Duodenal mucosa (tissue), 2 donors: ENCODE results near the gene POLA2.
"Not testable (repeated sequence)": the region's sequence is repeated elsewhere in the genome, so short reads cannot be mapped to it uniquely, and the experiment has no call there.

Experiments used
- H3K27ac ChIP-seq: one replicate; pipeline ENCODE4 v1.7.0; 2013; ENCODE audit warnings: low read depth, low read length
- H3K27me3 ChIP-seq, 2 donors: one replicate each; pipeline ENCODE4 v1.7.0; 2013; ENCODE audit warnings: low read length in 2 of 2, control low read depth in 1 of 2; ENCODE audit not compliant: insufficient read depth in 2 of 2, control insufficient read depth in 1 of 2
- H3K36me3 ChIP-seq, 2 donors: one replicate each; pipeline ENCODE4 v1.7.0; 2013; ENCODE audit warnings: low read length in 2 of 2, control low read depth in 1 of 2; ENCODE audit not compliant: insufficient read depth in 2 of 2, control insufficient read depth in 1 of 2
- H3K4me1 ChIP-seq, 2 donors: one replicate each; pipeline ENCODE4 v1.7.0; 2013; ENCODE audit warnings: low read length in 2 of 2, control low read depth in 1 of 2; ENCODE audit not compliant: insufficient read depth in 2 of 2, control insufficient read depth in 1 of 2
- H3K4me3 ChIP-seq, 2 donors: one replicate each; pipeline ENCODE4 v1.7.0; 2013; ENCODE audit warnings: low read length in 2 of 2, low read depth in 1 of 2
- H3K9ac ChIP-seq, 2 donors: one replicate each; pipeline ENCODE4 v1.7.0; 2013; ENCODE audit warnings: low read length in 2 of 2, low read depth in 1 of 2
- H3K9me3 ChIP-seq, 2 donors: one replicate each; pipeline ENCODE4 v1.7.0; 2013; ENCODE audit warnings: low read length in 2 of 2, control low read depth in 1 of 2; ENCODE audit not compliant: control insufficient read depth in 1 of 2

Gene POLA2

DNA sequence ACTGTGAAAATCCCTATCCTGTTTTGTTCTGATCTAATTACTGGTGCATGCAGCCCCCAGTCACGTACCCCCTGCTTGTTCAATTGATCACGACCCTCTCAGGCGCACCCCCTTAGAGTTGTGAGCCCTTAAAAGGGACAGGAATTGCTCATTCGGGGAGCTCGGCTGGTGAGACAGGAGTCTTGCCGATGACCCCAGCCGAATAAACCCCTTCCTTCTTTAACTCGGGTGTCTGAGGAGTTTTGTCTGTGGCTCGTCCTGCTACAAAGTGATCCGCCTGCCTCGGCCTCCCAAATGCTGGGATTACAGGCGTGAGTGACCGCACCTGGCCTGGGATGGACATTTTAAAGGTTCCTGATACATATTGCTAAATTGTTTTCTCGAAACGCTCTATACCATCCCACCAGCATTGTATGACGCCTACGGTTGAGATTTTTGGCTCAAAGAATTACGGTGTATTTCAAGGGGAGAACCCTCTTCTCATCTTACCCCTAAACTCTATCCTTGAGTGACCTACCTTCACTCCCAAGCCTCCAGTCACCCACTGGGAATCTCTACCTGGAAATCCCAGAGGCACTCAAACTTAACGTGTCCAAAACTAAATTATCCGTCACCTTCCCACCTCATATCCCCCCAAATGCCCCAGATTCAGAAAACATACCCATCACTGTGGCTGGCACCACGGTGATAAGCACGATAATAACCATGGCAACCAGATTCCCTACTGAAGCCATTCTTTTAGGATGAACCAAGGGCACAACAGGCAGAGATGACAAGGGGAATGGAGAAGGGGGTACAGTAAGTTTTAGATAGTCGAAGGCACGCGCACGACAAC lies 789 bp upstream of the POLA2 start:
- Histone ChIP-seq H3K4me1 (peaks cover 10 to 19% of the 10 kb centered on the region in 2 donors), H3K4me3 (peak overlapping the region; percentile 83 to 88), H3K27ac (peak overlapping the region; percentile 70), H3K9me3 (no peaks in the 10 kb centered on the region), H3K27me3 (no peaks in the 10 kb centered on the region), H3K36me3 (no peaks in the 10 kb centered on the region), H3K9ac (peak overlapping the region; percentile 87 to 88)

DNA sequence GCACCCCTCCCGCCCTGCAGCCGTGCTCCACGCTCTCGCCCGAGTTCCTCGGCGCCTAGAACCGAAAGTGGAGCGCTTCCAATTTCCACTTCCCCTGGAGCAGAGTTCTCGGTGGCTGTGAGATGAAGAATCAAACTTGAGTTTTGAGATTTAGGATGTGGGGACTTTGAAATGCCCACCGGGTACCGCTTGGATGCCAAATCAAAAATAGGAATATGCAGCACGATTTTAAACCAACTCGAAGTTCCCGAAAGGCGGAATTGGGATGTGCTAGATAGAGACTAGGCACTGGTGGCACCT lies 569 bp downstream of the POLA2 start:
- peak overlapping the region; percentile 73 for H3K27ac ChIP-seq
- peaks cover 0 to 3% of the 10 kb centered on the region in 2 donors for H3K36me3 ChIP-seq
- H3K4me1 ChIP-seq, result peaks cover 10 to 19% of the 10 kb centered on the region in 2 donors
- peak overlapping the region; percentile 83 to 88 for H3K4me3 ChIP-seq
- no peaks in the 10 kb centered on the region for H3K27me3 ChIP-seq
- peak overlapping the region; percentile 84 to 87 for H3K9ac ChIP-seq
- no peaks in the 10 kb centered on the region for H3K9me3 ChIP-seq

DNA sequence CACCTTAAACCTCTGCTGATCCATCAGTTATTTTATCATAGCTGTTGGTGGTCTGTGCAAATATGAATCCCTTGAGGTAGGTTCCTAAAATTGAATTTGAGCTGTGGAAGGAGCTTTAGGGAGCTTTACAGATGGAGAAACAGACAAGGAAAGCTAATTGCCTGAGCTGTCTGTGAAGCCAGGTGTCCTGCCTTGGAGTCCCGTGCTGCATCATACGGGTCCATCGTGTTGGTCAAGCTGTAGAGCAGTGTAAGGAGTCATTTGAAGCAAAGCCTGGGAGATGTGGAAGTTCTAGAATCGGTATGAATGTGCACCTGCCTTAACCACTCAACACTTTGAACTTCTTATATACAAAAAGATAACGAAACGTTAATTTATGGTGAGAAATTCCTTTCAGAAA lies 1.0 kb downstream of the POLA2 start:
- Histone ChIP-seq H3K27me3 (no peaks in the 10 kb centered on the region), H3K9ac (peak overlapping the region; percentile 84 to 87), H3K27ac (no peak overlapping the region)

DNA sequence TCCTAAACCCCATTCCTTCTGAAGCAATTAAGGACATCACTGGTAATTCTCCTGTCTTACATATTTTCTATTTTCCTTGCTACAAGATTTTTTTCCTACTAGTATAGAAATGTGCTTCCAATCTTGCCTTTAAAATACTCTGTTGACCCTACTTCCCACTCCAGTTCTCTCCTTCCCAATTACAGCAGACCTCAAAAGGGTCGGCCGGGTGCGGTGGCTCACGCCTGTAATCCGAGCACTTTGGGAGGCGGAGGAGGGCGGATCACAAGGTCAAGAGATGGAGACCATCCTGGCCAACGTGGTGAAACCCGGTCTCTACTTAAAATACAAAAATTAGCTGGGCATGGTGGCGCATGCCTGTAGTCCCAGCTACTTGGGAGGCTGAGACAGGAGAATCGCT lies 3.0 kb downstream of the POLA2 start:
- H3K9me3 ChIP-seq, H3K27me3 ChIP-seq, H3K9ac ChIP-seq, H3K27ac ChIP-seq, H3K4me3 ChIP-seq: not testable (repeated sequence)
- peaks cover 10 to 19% of the 10 kb centered on the region in 2 donors for H3K4me1 ChIP-seq
- H3K36me3 ChIP-seq, result peaks cover 0 to 13% of the 10 kb centered on the region in 2 donors

More for the DNA sequence above, 1.0 kb downstream of the POLA2 start:
- no peaks in the 10 kb centered on the region for H3K9me3 ChIP-seq
- peak overlapping the region; percentile 83 to 88 for H3K4me3 ChIP-seq
- H3K4me1 ChIP-seq, result peaks cover 10 to 19% of the 10 kb centered on the region in 2 donors
- H3K36me3 ChIP-seq, result peaks cover 0 to 3% of the 10 kb centered on the region in 2 donors

DNA sequence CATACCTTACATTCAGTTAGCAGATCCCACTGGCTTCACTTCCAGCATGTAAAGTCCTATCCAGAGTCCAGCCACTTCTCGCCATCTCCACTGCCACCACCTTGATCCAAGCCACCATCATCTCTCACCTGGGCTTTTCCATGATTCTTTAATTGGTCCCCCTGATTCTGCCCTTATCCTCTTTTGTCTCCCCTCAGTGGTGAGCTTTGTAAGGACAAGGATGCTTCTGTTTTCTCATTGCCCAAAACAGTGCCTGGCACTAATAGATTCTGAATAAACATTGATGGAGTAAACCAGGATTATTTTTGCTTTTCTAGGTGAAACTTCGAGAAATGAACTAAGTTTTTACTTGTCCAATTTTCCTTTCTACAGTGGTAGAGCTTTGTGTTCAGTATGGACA lies 4.4 kb downstream of the POLA2 start:
- Histone ChIP-seq H3K4me3 (no peak overlapping the region), H3K4me1 (peaks cover 7 to 15% of the 10 kb centered on the region in 2 donors), H3K36me3 (peaks cover 0 to 24% of the 10 kb centered on the region in 2 donors), H3K27me3 (no peaks in the 10 kb centered on the region), H3K9me3 (no peaks in the 10 kb centered on the region), H3K27ac (no peak overlapping the region), H3K9ac (no peak overlapping the region)

DNA sequence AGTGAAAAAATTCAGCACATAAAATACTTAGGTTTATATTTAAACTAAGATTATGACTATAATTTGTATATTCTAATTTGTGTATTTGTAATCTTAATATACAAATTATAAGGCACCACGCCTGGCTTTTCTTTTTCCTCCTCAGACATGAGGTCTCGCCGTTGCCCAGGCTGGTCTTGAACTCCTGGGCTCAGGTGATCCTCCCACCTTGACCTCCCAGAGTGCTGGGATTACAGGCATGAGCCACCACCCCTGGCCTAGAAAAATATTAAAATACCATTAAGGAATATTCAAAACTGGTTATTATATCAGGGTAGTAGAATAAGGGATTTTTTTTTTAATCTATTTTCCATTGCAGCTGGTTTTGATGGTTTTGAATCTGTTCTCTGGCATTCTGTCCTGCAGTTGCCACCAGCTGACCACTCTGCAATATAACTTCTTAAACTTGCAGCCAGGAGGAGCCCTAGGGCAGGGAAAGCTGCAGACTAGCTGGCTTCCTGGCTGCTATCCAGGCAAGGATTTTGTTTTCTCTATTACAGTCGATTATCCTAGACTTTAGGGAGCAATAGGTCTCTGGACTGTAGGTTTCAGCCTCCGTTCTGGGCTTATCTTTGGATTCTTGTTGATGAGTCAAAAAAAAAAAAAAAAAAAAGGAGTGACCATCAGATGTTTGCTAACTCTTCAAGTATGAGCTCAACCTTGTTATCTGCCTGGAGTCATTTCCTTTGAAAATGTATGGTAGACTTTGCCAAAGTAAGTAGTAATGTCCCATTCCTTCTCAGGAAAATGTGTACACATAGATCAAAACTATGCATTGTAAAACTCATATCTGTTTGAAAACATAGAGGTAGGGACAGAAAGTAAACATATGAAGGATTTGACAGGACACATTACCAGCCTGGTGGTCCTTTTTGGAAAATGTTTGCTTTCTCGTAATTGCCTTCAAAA lies 13.2 kb downstream of the POLA2 start:
- H3K27ac ChIP-seq, result peak overlapping the region; percentile 46
- no peaks in the 10 kb centered on the region for H3K9me3 ChIP-seq
- peaks cover 10 to 33% of the 10 kb centered on the region in 2 donors for H3K4me1 ChIP-seq
- peak overlapping the region; percentile 14 to 27 for H3K9ac ChIP-seq
- no peaks in the 10 kb centered on the region for H3K27me3 ChIP-seq
- peak overlapping the region in 1 of 2 donors; percentile 35 for H3K4me3 ChIP-seq
- peaks cover 4 to 26% of the 10 kb centered on the region in 2 donors for H3K36me3 ChIP-seq

DNA sequence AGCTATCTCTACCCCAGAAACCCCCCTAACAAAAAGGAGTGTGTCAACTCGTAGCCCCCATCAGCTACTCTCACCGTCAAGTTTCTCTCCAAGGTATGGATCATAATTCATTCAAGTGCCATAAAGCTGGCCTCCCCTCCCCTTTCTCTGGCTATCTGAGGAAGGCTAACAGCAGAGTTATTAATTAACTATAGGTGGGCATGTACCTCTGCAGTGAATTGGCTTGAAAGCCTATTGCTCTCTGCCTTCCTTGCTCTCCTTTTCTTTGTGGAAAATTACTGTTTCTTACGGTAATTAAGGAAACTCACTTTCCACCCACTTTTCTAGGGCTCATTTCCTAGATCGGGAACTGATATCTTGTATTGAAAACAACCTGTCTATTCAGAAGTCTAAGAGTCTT lies 14.1 kb downstream of the POLA2 start:
- peaks cover 4 to 24% of the 10 kb centered on the region in 2 donors for H3K36me3 ChIP-seq
- no peaks in the 10 kb centered on the region for H3K9me3 ChIP-seq
- H3K27me3 ChIP-seq, result no peaks in the 10 kb centered on the region
- H3K4me3 ChIP-seq, result peak overlapping the region; percentile 26 to 35
- H3K9ac ChIP-seq, result peak overlapping the region; percentile 14 to 27
- peaks cover 10 to 39% of the 10 kb centered on the region in 2 donors for H3K4me1 ChIP-seq
- H3K27ac ChIP-seq, result peak overlapping the region; percentile 46

DNA sequence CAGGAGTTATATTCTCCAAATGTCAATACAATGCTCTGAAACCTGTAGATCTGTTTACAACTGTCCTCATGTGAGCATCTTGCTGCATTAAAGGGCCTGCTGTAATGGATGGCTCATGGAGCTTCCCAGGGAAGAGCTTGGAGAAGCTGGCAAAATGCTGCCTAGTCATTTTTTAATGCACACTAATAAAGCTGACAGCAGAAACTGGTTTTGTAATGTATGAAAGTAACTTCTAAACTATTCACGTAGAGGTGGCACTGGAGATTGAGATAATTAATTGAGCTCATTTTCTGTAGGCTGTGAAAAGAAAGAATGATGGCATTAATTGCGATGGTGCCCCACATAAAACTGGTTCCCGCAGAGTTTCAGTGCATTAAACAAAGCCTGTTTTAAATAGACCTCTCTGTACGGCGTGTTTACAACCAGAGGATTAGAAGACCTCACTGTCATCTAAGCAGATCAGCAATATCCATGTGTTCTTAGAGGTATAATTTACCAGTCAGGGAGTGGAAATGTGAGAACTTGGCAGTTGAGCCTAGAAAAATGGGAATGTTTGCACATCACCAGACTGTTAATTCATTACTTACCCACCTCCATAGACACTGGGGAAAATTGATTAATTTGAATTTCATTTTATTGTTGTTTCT lies 16.0 kb downstream of the POLA2 start:
- no peaks in the 10 kb centered on the region for H3K27me3 ChIP-seq
- H3K9me3 ChIP-seq, result no peaks in the 10 kb centered on the region
- peaks cover 15 to 35% of the 10 kb centered on the region in 2 donors for H3K36me3 ChIP-seq
- H3K4me3 ChIP-seq, result no peak overlapping the region
- peaks cover 10 to 39% of the 10 kb centered on the region in 2 donors for H3K4me1 ChIP-seq
- no peak overlapping the region for H3K9ac ChIP-seq
- H3K27ac ChIP-seq, result no peak overlapping the region

DNA sequence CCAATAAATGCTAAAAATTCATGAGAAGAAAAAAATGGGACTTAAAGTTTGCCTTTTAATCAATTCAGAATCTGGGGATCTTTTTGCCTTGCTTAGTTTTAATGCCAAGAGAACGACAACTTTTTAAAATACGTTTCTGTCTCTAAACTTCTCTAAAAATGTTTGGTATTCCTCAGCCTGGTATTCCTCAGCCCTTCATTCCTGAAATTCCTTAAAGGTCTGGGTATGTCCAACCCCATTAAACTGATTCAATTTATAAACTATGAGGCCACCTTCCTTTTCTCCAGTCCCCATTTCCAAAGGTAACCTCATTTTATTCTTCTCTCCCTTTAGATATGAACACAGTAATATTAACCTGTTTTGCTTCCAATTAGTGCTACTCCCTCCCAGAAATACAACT lies 16.6 kb downstream of the POLA2 start:
- no peak overlapping the region for H3K4me3 ChIP-seq
- no peaks in the 10 kb centered on the region for H3K9me3 ChIP-seq
- H3K9ac ChIP-seq, result no peak overlapping the region
- H3K27me3 ChIP-seq, result no peaks in the 10 kb centered on the region
- peaks cover 15 to 40% of the 10 kb centered on the region in 2 donors for H3K36me3 ChIP-seq
- no peak overlapping the region for H3K27ac ChIP-seq
- peaks cover 10 to 39% of the 10 kb centered on the region in 2 donors for H3K4me1 ChIP-seq
